AG04450 (cell line): ENCODE data around the gene LIG1. TPM values are rescaled to one million over a fixed set of nuclear protein-coding genes. Genes with fewer than 3 reads are reported as not detected.

Experiments
- CTCF ChIA-PET: fragments of 300-600, 350-600 bp; formaldehyde crosslinking; extraction: SDS; loops from one replicate; lab custom pipeline; 2022; ENCODE audit warnings: antibody characterized with exemption, inconsistent platforms; lab: Charles Lee
- POLR2A ChIA-PET: fragments of 350-600 bp; formaldehyde crosslinking; extraction: SDS; loops from one replicate; lab custom pipeline; 2021; ENCODE audit warnings: antibody characterized with exemption, inconsistent platforms; lab: Yijun Ruan, JAX
- DNase-seq: peaks from one replicate; pipeline ENCODE4 v3.0.0-alpha.2; 2011; ENCODE audit warnings: low read depth, low spot score
- H3K27ac ChIP-seq: one replicate; pipeline ENCODE4 v1.5.1; 2012; ENCODE audit warnings: low read depth, low read length, control low read depth
- H3K27me3 ChIP-seq: one replicate; pipeline ENCODE4 v1.6.0; 2012; ENCODE audit warnings: low read length; ENCODE audit not compliant: control insufficient read depth, insufficient read depth
- H3K4me3 ChIP-seq: 2 replicates; pipeline ENCODE4 v1.5.1; 2011; ENCODE audit warnings: mild to moderate bottlenecking, low read depth, low read length, control low read depth
- H3K9me3 ChIP-seq: 2 replicates; pipeline ENCODE4 v1.5.1; 2012; ENCODE audit warnings: low read length; ENCODE audit not compliant: control insufficient read depth, insufficient read depth
- polyA plus RNA-seq: library from polyadenylated mRNA; depleted of rRNA; stranded (reverse); fragments of >200 nt; gene quantifications from 2 replicates; pipeline ENCODE4 v1.2.3, GENCODE V29; 2011
- TF ChIP-seq, protein P1 (sequence below): IDR thresholded peaks from 2 replicates; pipeline ENCODE4 v1.5.1; 2011; ENCODE audit warnings: low read depth, low read length, control low read depth, inconsistent platforms

Gene LIG1
- polyA plus RNA-seq, 1 experiment, result 7.6 TPM

DNA sequence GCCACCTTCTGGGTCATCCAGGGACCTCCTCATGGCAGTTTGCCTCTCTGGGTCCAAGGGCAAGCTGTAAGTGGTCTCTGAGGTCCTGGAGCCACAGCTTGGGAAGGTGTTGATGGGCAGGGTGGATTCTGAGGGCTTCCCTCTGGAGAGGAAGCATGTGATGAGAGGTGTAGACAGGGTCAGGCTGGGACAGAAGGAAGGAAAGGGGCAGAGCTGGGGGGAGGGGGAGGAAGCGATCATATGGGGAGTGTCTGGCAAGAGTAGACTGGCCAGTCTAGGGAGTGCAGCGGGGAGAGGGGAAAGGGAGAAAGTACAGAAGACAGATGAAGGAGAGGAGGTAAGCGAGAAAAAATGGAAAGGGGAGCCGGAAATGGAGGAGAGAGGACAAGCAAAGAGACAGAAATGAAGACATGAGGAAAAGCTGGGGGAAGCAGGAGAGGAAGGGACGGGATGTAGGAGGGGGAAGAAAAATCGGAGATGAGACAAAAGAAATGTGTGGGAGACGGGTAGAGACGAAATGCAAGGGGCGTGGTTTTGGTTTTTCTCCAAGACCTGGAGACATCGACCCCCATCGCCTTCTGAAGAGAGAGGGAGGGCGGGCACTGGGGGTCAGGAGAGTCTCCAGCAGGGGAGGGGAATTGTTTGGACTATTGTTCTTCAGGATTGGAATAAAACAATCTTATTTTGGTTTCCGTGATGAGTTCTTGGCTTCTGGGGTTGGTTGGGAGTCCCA lies 27.0 kb upstream of the LIG1 start:
- no peak overlapping the region for H3K27ac ChIP-seq
- no peak overlapping the region for H3K4me3 ChIP-seq
- TF ChIP-seq, protein P1, sequence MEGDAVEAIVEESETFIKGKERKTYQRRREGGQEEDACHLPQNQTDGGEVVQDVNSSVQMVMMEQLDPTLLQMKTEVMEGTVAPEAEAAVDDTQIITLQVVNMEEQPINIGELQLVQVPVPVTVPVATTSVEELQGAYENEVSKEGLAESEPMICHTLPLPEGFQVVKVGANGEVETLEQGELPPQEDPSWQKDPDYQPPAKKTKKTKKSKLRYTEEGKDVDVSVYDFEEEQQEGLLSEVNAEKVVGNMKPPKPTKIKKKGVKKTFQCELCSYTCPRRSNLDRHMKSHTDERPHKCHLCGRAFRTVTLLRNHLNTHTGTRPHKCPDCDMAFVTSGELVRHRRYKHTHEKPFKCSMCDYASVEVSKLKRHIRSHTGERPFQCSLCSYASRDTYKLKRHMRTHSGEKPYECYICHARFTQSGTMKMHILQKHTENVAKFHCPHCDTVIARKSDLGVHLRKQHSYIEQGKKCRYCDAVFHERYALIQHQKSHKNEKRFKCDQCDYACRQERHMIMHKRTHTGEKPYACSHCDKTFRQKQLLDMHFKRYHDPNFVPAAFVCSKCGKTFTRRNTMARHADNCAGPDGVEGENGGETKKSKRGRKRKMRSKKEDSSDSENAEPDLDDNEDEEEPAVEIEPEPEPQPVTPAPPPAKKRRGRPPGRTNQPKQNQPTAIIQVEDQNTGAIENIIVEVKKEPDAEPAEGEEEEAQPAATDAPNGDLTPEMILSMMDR, result no peak
- H3K9me3 ChIP-seq, result no peaks in the 10 kb centered on the region; the same call in 1 of the 2 replicates
- ChIA-PET CTCF (no interaction called here), POLR2A (interaction anchor here (0.5 to 0.6 kb wide), 2 partner anchors 12 to 14 kb away, joined by 3 to 5 read pairs; no protein-coding TSS in a partner anchor)
- no peak for DNase-seq
- H3K27me3 ChIP-seq, result no peaks in the 10 kb centered on the region

DNA sequence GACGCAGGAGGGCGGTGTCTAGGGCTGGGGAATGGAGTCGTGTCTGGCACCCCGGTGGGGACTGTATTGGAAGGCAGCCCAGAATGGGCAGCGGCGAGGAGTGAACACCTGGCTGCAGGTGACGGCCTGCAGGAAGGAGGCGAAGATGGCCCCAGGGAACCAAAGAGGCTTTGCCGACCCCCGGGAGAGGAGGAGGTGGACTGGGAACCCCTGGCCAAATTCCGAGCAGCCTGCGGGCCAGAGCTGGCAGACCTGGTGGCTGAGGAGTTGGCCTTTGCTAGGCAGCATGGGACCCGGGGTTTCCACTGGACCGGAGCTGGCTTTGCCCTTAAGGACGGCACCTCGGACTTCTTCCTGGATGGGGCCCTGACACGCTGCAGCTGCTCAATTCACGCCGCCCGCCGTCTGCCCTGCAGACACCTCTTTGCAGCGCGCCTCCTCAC lies 26.2 kb upstream of the LIG1 start:
- POLR2A ChIA-PET, result interaction anchor here (0.6 kb wide), 1 partner anchor 13 kb away, joined by 3 read pairs; no protein-coding TSS in a partner anchor
- Histone ChIP-seq H3K27me3 (no peaks in the 10 kb centered on the region), H3K27ac (no peak overlapping the region), H3K9me3 (no peaks in the 10 kb centered on the region; the same call in 1 of the 2 replicates), H3K4me3 (no peak overlapping the region)
- CTCF ChIA-PET, result no interaction called here
- TF ChIP-seq, protein P1, result no peak
- DNase-seq, result no peak

DNA sequence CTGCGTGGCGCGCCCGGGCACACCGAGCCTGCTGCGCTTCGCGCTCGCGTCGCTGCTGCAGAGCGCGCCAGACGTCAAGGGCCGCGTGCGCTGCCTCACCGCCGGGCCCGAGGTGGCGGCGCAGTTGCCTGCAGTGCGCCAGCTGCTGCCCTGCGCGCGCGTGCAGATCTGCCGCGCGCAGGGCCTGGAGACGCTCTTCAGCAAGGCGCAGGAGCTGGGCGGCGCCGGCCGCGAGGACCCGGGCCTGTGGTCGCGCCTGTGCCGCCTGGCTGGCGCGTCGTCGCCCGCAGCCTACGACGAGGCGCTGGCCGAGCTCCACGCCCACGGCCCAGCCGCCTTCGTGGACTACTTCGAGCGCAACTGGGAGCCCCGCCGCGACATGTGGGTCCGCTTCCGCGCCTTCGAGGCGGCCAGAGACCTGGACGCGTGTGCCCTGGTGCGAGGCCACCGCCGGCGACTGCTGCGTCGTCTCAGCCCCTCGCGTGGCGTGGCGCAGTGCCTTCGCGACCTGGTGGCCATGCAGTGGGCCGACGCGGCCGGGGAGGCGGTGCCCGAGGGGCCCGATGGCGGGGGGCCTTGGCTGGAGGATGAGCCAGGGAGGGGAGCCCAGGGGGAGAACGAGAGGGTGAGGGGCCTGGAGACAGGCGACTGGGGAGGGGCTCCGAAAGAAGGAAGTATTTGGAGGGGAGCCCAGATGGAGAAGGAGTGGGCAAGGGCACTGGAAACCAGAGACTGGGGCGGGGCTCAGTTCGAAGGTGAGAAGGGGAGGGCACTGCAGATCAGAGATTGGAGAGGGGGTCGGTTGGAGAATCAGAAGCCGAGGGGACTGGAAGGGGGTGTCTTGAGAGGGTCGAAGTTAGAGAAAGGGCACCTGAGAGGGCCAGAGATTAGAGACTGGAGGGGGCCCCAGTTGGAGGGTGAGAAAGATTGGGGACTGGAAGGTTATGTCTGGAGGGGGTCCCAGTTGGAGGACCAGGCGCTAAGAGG lies 25.0 kb upstream of the LIG1 start:
- Histone ChIP-seq H3K4me3 (no peak overlapping the region), H3K9me3 (no peaks in the 10 kb centered on the region; the same call in none of the 2 replicates), H3K27ac (no peak overlapping the region), H3K27me3 (no peaks in the 10 kb centered on the region)
- ChIA-PET POLR2A (no interaction called here), CTCF (interaction anchor here (0.6 to 1.5 kb wide), 9 partner anchors 9 to 354 kb away, joined by 3 to 27 read pairs (median 6); partner anchors contain the start of genes LIG1 and ZSWIM9)
- no peak for DNase-seq
- TF ChIP-seq, protein P1, result no peak

DNA sequence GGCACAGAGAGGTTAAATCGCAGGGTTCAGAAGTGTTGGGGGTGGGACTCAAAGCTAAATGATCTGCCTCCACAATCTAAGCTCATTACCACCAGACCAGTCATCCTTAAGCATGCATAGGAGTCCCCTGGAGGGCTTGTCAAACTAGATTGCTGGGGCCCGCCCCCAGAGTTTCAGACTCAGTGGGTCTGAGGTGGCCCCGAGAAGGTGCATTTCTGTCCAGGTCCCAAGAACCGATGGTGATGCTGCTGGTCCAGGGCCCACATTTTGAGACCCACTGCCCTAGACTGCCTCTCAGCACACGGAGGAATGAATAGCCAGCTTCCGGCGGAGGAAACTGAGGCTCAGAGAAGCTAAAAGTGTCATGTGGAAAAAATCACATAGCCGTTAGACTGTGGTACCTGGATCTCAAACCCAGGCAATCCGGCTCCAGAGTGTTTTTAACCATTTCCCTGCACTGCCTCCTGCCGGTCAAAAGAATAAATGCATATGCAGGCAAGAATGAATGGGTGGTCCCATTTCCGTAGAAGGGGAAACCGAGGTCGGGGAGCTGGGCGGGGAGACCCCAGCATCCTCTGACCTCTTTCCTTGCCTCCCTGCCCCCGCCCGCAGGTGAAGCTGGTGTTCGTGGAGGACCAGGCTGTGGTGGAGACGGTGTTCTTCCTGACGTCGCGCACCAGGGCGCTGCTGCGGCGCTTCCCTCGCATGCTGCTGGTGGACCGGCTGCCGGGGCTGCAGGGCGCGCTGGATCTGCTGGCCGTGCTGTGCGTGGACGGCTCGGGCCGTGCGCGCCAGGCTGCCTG lies 24.1 kb upstream of the LIG1 start:
- CTCF ChIA-PET, result interaction anchor here (0.6 to 1.5 kb wide), 12 partner anchors 9 to 353 kb away, joined by 3 to 27 read pairs (median 6); partner anchors contain the start of genes LIG1 and ZSWIM9
- Histone ChIP-seq H3K4me3 (no peak overlapping the region), H3K27me3 (no peaks in the 10 kb centered on the region), H3K9me3 (peaks cover 2% of the 10 kb centered on the region), H3K27ac (no peak overlapping the region)
- DNase-seq, result no peak
- TF ChIP-seq, protein P1, result peak; percentile 64
- POLR2A ChIA-PET, result no interaction called here
